Coronary artery (tissue), 2 donors: ENCODE measurements around the gene MYL6.

ENCODE experiments used
- DNase-seq: peaks from one replicate; pipeline ENCODE4 v3.0.0-alpha.2; 2017; ENCODE audit warnings: low spot score
- H3K27ac ChIP-seq, 2 donors: fragments of 200-600 bp; sonication (generic); one replicate each; pipeline ENCODE4 v1.5.1; 2016 to 2019
- H3K4me3 ChIP-seq: fragments of 200-600 bp; sonication (generic); 2 replicates; pipeline ENCODE4 v1.5.1; 2016; ENCODE audit warnings: mild to moderate bottlenecking, moderate library complexity
- TF ChIP-seq, protein P1 (sequence below): fragments of 200-600 bp; sonication (generic); IDR thresholded peaks from one replicate; pipeline ENCODE4 v1.5.1; 2019; ENCODE audit warnings: antibody characterized with exemption

Gene MYL6

DNA sequence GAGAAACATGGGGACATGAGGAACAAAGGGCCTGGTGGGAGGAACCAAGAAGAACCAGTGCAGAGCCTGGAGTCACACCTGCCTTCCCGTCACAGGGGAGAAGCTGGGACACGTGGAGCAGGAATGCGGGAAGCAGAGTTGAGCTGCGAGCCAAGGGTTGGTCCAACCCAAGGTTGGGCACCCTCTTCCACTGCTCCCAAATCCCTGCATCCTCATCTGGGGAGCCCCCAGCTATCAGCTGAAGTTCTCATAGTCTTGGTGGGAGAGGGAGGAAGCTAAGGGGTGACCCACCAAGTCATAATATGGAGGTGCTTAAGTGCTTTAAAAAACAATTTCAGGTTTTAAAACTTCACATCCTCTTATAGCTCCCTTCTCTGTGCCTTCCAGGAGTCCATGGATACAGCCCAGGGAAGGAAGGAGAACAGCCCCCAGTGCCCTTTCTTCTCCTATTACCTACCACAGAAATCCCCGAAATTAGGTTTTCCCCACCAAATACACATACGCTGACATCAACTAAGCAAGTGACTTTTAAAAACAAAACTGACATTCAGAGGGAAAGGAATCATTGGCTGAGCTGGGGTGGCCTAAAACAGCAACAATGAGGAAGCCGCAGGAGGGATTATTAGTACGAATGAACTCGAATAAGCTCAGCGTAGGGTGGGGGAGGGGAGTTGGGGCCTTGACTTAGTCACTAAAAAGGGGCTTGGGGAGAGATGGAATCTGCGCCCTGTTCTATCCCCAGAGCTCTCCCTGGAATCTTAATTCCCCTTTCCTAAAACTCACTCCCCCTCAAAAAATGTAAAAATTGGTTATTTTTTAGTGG is 4.5 kb downstream of the MYL6 start:
- no peak for DNase-seq
- Histone ChIP-seq H3K27ac (peak overlapping the region; percentile 8 to 61), H3K4me3 (peak overlapping the region; percentile 10)
- TF ChIP-seq, protein P1, sequence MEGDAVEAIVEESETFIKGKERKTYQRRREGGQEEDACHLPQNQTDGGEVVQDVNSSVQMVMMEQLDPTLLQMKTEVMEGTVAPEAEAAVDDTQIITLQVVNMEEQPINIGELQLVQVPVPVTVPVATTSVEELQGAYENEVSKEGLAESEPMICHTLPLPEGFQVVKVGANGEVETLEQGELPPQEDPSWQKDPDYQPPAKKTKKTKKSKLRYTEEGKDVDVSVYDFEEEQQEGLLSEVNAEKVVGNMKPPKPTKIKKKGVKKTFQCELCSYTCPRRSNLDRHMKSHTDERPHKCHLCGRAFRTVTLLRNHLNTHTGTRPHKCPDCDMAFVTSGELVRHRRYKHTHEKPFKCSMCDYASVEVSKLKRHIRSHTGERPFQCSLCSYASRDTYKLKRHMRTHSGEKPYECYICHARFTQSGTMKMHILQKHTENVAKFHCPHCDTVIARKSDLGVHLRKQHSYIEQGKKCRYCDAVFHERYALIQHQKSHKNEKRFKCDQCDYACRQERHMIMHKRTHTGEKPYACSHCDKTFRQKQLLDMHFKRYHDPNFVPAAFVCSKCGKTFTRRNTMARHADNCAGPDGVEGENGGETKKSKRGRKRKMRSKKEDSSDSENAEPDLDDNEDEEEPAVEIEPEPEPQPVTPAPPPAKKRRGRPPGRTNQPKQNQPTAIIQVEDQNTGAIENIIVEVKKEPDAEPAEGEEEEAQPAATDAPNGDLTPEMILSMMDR: no peak

DNA sequence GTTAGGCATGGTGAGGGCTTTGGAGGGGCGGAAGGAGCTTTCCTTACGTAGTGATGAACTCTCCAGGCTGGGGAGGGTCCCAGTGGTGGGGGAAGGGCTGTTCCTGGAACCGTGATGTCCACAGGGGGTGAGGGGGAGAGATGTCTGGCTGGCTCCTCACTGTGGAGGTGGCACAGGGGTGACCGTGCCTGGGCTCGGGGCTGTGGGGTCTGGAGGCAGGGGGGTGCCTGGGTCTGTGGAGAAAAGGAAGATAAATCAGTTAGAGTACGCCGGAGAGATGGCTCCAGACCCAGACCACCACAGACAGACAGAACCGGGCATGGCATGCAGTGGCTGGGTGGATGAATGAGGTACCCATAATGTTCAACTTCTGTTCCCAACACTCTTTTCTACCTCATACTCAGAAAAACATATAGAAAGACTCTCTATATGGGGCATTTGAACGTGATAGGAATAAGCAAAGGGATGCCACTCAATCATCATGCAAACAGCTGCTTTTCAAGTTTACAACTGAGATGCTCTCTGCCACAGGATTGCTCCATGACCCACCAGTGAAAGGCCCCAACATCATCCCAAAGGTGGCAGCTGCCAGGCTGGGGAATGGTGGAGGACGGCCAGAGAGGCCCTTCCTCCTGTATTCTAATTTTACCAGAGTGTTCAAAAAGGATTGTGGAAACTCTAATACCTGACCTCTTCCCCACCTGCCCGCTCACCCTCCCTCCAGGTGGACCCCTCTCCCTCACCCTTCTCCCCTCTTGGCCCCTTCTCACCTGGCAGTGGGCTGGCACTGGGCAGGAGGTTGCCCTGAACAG is 5.6 kb downstream of the MYL6 start:
- Histone ChIP-seq H3K4me3 (no peak overlapping the region), H3K27ac (peak overlapping the region in 1 of 2 donors; percentile 46)
- TF ChIP-seq, protein P1: no peak
- DNase-seq: no peak

GRCh38 chr12:56164345-56164729 is 6.2 kb downstream of the MYL6 start:
- H3K27ac ChIP-seq: peak overlapping the region in 1 of 2 donors; percentile 46

GRCh38 chr12:56165369-56165768 is 7.2 kb downstream of the MYL6 start:
- Histone ChIP-seq H3K4me3 (no peak overlapping the region), H3K27ac (peak overlapping the region in 1 of 2 donors; percentile 29)
- TF ChIP-seq, protein P1: no peak
- DNase-seq: no peak

More at GRCh38 chr12:56164345-56164729, 6.2 kb downstream of the MYL6 start:
- no peak for DNase-seq
- TF ChIP-seq, protein P1: no peak
- no peak overlapping the region for H3K4me3 ChIP-seq

GRCh38 chr12:56169229-56169759 is 11.1 kb downstream of the MYL6 start:
- TF ChIP-seq, protein P1: no peak
- Histone ChIP-seq H3K4me3 (no peak overlapping the region), H3K27ac (no peak overlapping the region)
- DNase-seq: no peak

GRCh38 chr12:56172839-56173238 is 14.7 kb downstream of the MYL6 start:
- H3K27ac ChIP-seq: no peak overlapping the region
- TF ChIP-seq, protein P1: no peak
- H3K4me3 ChIP-seq: no peak overlapping the region
- DNase-seq: no peak
